ENCODE data around the gene EEFSEC. TPM values are rescaled to one million over a fixed set of nuclear protein-coding genes. Genes with fewer than 3 reads are reported as not detected.

The EEFSEC gene
- total RNA-seq, 1 experiment from 2014 or later: 9.6 TPM

- Histone ChIP-seq H2AFZ (ENCODE audit: low read length) (no peak overlapping the region), H3K4me1 (ENCODE audit: insufficient read depth, low read length) (peaks cover 14% of the 10 kb centered on the region), H3K27ac (ENCODE audit: low read length) (no peak overlapping the region), H3K9me3 (ENCODE audit: low read length) (no peaks in the 10 kb centered on the region), H4K20me1 (ENCODE audit: low read length) (no peaks in the 10 kb centered on the region), H3K36me3 (ENCODE audit: low read depth, low read length) (no peaks in the 10 kb centered on the region), H3K9ac (ENCODE audit: low read length) (no peak overlapping the region), H3K4me3 (ENCODE audit: low read length) (no peak overlapping the region), H3K9me2 (replicated peaks; ENCODE audit: low read length) (no peaks in the 10 kb centered on the region), H3K27me3 (ENCODE audit: low read length) (no peaks in the 10 kb centered on the region), H3K79me2 (ENCODE audit: low read length) (no peaks in the 10 kb centered on the region), H3F3A (ENCODE audit: low read length, unreplicated experiment) (no peaks in the 10 kb centered on the region), H3K4me2 (ENCODE audit: low read length) (no peak overlapping the region)
- ChIA-PET POLR2A (ENCODE audit: unreplicated experiment) (no interaction called here), CTCF (no interaction called here)
- no TSS peak for BruUV-seq (replicated peaks)
- DNase-seq: no peak
- TF ChIP-seq EZH2 (IDR thresholded peaks at IDR 0.05; ENCODE audit: low read length, unreplicated experiment): no peak
- TF ChIP-seq EZH2phosphoT487 (IDR thresholded peaks at IDR 0.05; ENCODE audit: borderline replicate concordance, low read length): no peak
- no peak for TF ChIP-seq CTCF (conservative IDR thresholded peaks at IDR 0.05; ENCODE audit: low read depth, low read length)
- ATAC-seq: no peak
- intact Hi-C loops (cut with micrococcal nuclease): no loop called here
Observed at GRCh38 chr3:128279601-128279880, 126.3 kb downstream of the EEFSEC start.

- ATAC-seq: no peak
- Histone ChIP-seq H2AFZ (ENCODE audit: low read length) (no peak overlapping the region), H3K9me3 (ENCODE audit: low read length) (no peaks in the 10 kb centered on the region), H3K4me2 (ENCODE audit: low read length) (no peak overlapping the region), H3K9ac (ENCODE audit: low read length) (no peak overlapping the region), H3K36me3 (ENCODE audit: low read depth, low read length) (no peaks in the 10 kb centered on the region), H3K27me3 (ENCODE audit: low read length) (no peaks in the 10 kb centered on the region), H3K4me1 (ENCODE audit: insufficient read depth, low read length) (peaks cover 5% of the 10 kb centered on the region), H3K27ac (ENCODE audit: low read length) (no peak overlapping the region), H3K79me2 (ENCODE audit: low read length) (no peaks in the 10 kb centered on the region), H3K9me2 (replicated peaks; ENCODE audit: low read length) (no peaks in the 10 kb centered on the region), H4K20me1 (ENCODE audit: low read length) (no peaks in the 10 kb centered on the region), H3K4me3 (ENCODE audit: low read length) (no peak overlapping the region), H3F3A (ENCODE audit: low read length, unreplicated experiment) (no peaks in the 10 kb centered on the region)
- CTCF ChIA-PET: no interaction called here
- intact Hi-C loops (cut with micrococcal nuclease): no loop called here
- DNase-seq: no peak
- POLR2A ChIA-PET (ENCODE audit: unreplicated experiment): no interaction called here
- BruUV-seq (replicated peaks): no TSS peak
- TF ChIP-seq EZH2phosphoT487 (IDR thresholded peaks at IDR 0.05; ENCODE audit: borderline replicate concordance, low read length) (no peak), CTCF (conservative IDR thresholded peaks at IDR 0.05; ENCODE audit: low read depth, low read length) (no peak)
Observed at GRCh38 chr3:128280481-128281052, 127.3 kb downstream of the EEFSEC start.

- no TSS peak for BruUV-seq (replicated peaks)
Observed at GRCh38 chr3:128281056-128281455, 127.8 kb downstream of the EEFSEC start.

More at GRCh38 chr3:128281056-128281455, 127.8 kb downstream of the EEFSEC start:
- CTCF ChIA-PET: no interaction called here
- no peak overlapping the region for H3K9ac ChIP-seq (ENCODE audit: low read length)
- no peak for DNase-seq
- no peak overlapping the region for H2AFZ ChIP-seq (ENCODE audit: low read length)
- no peaks in the 10 kb centered on the region for H3K79me2 ChIP-seq (ENCODE audit: low read length)
- H3K27me3 ChIP-seq (ENCODE audit: low read length): no peaks in the 10 kb centered on the region
- no peak overlapping the region for H3K27ac ChIP-seq (ENCODE audit: low read length)
- H3F3A ChIP-seq (ENCODE audit: low read length, unreplicated experiment): no peaks in the 10 kb centered on the region
- H4K20me1 ChIP-seq (ENCODE audit: low read length): no peaks in the 10 kb centered on the region
- H3K9me3 ChIP-seq (ENCODE audit: low read length): no peaks in the 10 kb centered on the region
- H3K4me1 ChIP-seq (ENCODE audit: insufficient read depth, low read length): no peaks in the 10 kb centered on the region
- intact Hi-C loops (cut with micrococcal nuclease): no loop called here
- POLR2A ChIA-PET (ENCODE audit: unreplicated experiment): no interaction called here
- no peak for ATAC-seq
- H3K4me2 ChIP-seq (ENCODE audit: low read length): no peak overlapping the region
- no peaks in the 10 kb centered on the region for H3K36me3 ChIP-seq (ENCODE audit: low read depth, low read length)
- no peaks in the 10 kb centered on the region for H3K9me2 ChIP-seq (replicated peaks; ENCODE audit: low read length)
- no peak for TF ChIP-seq CTCF (conservative IDR thresholded peaks at IDR 0.05; ENCODE audit: low read depth, low read length)
- TF ChIP-seq EZH2 (IDR thresholded peaks at IDR 0.05; ENCODE audit: low read length, unreplicated experiment): no peak
- no peak for TF ChIP-seq EZH2phosphoT487 (IDR thresholded peaks at IDR 0.05; ENCODE audit: borderline replicate concordance, low read length)
- H3K4me3 ChIP-seq (ENCODE audit: low read length): no peak overlapping the region

Measured in PC-3 (cell line).